NCI-H446 treated with DMSO at 0.1 percent for 48 hours (cell line): ENCODE data around the gene CADM1.

Experiments
- DNase-seq: peaks from one replicate; lab custom pipeline; 2025; lab: John Stamatoyannopoulos, UW

CADM1 gene

DNA sequence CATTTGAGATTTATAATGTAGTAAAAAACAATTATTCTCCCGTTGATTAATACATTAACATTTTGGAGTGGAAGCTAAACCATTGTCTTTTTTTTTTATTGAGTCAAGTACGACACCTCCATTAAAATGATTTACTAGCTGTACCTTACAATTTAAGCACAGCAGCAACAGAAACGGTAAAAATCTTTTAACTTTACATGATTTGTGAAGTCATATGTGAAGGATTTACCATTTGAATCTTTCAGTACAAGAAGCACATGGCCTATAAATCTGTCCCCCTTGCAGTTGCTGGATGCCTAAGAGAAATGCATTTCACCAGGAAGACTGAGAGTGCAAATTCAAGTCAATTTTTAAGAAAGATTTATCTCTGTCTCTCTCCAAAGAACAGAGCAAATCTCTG, 324.6 kb downstream of the CADM1 start:
- DNase-seq = no peak

DNA sequence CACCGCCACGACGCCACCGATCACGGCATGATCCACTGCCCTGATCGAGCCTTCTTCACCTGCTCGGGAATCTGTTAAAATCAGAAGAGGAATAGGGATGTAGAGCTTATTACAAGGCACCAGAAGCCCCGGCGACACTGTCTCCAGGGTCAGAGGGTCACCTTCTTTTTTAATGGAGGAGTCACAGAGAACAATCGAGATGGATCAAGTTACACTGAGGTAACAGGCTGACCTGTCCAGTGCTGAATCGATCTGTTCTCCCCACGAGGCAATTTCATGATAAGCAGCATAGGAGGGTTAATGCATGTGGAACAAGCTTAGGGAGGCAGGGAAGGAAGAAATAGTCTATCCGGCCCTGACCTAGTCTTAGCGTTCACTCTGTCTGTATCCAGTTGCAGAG, 325.5 kb downstream of the CADM1 start:
- DNase-seq = no peak

DNA sequence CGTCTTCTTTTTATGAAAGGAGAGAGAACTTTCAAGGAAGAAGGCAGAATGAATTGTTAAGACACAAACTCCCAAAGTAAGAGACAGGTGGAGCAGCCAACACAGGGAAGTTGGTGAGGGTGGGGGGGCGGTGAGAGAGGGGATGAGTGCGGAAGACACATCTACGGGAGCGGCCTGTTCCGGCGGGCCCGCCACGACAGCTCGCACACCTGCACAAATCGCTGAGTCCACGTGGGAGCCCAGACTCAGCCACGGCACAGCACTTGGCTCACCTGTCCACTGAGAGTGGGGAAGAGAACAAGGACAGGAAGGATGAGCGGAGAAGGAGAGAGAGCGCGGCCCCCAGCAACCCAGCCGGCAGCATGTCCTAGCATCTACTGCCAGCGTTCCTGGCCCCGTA, 331.1 kb downstream of the CADM1 start:
- no peak for DNase-seq

DNA sequence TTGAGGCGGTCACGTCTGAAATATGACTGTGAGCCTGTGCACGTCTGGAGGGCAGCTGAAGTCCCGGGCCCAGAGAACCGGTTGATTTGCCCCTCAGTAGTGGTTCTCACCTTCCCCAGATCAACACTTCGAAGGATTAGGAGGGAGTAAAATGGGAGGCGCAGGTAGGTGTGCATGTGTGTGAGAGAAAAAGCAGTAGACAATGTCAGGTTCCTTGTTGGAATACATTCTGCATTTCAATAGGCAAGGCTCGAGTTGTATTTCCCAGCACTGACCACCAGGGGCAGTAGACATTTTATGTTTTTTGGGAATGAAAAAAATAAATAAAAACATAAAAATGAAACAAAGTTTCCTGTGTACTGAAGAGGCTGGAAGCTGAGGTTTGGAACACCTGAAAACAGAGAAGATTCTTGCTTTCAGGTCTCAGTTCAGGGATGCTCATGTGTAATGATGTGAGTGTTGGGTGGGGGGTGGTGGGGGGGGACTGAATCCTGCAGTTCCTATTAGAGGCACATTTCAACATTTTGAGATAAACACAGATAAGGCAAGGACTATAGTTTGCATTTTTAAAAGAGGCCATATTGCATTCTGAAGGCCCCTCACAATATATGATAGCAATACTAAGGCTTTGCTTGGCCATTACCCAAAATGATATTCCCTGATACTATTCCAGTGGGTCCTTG, 333.9 kb downstream of the CADM1 start:
- no peak for DNase-seq

DNA sequence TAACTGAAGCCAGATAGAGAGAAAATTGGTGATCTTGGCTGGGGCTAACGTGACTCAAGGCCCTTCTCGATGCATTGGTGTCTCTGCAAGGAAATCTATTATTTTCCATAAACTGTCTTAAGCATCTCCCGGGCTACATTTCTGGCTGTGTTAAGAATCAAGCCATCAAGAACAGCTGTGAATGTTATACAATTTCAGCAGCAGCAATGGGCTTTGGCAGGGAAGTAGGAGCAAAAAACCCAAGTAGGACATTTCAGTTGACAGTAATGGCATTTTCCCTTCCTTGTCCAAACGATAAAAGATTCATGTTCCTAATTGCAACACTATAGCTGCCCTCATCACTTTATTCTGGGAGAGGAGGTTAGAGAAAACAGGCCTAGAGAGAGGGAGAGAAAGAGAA, 335.0 kb downstream of the CADM1 start:
- no peak for DNase-seq

DNA sequence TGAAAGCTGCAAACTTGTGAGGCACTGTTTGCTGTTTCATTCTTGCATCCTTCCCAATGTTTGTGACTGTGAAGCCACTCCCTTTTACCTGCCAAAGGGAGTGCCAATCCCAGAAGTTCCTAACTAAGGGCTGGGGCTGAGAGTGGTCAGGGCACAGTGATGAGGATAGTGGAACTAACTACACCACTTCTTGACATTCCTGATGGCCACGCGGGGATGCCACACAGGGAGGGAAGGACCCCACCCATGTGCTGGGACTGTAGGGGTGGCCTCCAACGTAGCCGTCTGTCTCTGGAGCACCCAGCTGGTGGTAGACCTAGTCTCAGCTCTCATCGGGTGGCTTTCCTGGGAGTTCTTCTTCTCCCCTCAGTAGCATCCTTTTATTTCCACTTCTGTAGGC, 335.5 kb downstream of the CADM1 start:
- DNase-seq = no peak

DNA sequence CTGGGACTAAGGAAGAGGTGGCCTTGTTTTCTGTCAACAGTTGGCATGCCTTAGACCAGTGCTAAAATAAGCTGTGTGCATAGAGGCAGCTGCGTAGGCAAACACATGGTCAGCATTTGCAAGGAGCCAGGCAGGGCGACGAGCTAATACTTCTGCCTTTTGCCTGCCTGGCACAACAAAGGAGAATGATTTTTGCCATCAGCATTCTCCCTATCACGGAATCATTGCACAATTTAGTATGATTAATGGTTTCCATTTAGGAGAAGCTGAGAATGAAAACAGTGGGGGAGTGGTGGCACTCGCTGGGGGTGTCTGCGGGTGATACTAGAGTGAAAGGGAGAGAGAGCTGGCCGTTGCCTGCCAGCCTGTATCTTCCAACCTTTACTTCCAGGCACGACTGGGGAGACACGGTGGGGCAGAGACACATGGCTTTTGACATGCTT, 336.0 kb downstream of the CADM1 start:
- DNase-seq = peak; percentile 63

DNA sequence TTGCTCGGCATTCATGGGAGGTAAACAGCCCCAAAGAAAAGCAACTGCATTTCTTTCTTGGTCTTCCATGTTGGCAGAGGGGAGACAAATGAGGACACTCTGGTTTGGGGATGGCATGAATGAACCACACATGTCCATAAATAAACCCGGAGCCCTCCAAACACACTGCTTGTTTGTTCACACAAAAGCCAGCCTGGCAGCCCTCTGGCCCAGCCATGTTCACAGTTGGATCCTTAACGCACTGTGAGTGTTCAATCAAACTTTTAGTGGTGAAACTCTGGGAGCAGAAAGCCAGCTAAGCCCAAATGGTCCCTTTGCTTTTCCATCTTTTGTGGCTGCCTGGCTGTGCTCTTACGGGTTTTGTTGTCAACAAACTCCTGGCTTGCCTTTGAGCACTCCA, 336.8 kb downstream of the CADM1 start:
- peak; percentile 64 for DNase-seq

DNA sequence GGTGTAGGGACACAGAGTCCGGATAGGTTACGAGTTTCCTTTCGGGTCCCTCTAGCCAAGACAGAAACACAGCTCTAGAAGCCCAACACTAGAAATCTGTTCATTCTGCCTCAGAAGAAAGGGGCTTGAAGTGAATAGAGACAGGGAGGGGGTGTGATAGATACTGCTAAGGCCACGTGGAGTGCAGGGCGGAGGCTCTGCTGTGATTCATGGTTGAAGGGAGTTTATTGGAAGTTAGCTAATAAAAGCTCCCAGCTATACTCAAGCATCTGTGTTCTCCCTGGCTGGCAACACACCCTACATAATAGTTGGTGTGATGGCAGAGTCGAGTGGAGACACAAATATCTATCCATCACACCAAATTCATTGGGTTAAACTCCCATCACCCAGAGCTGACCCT, 337.4 kb downstream of the CADM1 start:
- DNase-seq = no peak

DNA sequence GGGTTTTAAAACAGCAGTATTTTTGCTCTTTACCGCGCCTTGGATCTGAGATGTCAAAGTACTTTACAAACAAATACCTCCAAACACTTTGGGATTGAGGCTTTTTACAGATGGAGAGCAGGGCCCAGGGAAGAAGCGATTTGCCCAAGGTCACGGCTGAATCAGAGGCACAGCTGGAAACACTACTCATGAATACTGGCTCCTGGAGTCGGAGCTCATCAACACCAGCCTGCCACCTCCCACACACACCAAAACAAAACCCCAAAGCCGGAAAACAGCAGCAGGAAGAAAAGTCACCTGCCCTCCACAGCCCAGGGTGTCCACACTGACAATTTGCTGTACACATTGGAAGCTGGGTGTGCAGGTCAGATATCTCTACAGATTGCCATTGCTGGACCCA, 339.4 kb downstream of the CADM1 start:
- no peak for DNase-seq

DNA sequence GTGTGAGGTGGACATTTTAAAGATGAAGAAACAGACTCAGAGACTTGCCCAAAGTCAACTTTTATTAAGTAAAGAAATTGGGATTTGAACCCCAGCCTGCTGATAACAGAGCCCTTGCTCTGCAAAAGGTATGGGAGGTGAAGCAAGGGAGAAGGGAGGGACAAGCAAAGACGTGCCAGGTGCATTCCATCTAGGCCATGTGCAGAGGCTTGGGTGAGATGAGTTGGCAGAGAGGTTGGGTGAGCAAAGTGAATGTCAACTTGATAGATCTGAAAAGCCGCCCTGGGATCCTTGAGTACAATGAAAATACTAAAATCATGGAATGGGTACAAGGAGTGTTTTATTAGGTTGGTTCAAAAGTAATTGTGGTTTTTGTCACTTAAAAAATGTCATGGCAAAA, 341.3 kb downstream of the CADM1 start:
- DNase-seq = no peak

DNA sequence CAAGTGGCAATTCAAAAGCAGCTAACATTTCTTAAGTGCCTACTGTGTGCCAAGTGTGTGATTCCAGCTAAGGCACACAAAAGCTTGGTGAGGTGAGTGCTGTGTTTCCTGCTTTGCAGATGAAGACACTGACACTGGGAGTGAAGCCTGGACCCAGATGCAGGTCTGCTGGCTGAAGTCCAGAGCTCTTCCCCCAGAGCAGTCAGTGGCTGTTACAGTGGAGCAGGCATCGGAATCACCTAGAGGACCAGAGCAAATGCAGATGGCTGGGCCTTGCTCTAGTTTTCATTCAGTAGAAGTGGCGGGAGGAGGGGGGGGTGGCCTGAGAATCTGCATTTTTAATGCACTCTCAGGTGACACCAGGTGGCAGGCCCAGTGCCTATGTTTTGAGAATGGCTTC, 342.3 kb downstream of the CADM1 start:
- DNase-seq = no peak

DNA sequence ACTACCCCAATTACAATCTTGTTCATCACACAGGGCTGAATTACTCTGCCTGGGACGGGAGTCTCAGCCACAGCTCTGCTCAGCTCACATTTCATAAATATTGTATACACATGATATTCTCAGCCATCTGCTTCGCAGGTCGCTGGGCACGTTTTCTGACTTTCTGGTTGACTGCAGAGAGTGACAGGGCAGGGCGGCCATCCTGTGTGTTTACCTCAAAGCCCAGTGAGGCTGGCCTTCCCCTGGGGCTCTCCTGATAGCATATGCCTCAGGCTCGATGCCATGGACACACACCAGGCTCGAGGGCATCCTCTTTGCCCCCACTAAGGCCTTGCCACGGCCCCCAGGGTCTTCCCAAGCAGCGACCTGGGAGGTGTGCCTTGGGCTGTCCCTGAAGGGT, 345.0 kb downstream of the CADM1 start:
- DNase-seq = peak; percentile 30

DNA sequence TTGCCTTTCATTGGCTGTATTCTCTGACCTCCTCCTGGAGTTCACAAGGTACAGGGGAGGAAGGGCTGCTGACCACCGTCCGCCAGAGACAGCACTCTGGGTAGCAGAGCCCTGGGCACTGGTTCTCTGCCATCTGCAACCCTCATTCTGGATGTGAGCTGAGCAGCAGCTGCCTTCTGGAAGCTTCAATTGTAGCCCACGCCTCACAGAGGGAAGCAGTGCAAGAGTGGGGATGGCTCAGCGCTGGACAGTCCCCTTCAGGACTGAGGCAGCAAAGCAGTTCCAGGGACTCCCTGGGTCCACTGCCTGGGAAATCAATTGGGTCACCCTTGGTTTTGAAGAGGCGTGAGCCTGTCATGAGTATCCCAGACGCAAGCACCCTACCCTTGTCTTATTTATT, 346.2 kb downstream of the CADM1 start:
- no peak for DNase-seq

DNA sequence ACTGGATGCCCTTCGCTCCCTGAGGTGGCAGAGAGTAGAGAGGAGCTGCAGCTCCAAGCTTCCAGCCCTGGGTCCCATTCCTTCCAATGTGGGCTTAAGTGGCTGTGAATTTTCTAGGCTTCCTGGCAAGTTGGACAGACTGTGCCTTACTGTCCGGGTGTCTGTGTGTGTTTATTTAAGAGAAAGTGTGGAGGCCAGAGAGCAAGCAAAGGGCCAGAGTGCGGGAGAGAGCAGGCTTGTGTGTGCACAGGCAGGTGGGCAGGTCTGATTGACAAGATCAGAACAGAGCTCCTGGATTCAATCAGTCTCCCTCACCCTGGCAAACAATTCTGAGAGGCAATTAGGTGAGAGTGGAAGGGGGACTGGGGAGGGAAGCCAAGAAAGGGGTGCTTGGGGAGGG, 347.0 kb downstream of the CADM1 start:
- DNase-seq = no peak

DNA sequence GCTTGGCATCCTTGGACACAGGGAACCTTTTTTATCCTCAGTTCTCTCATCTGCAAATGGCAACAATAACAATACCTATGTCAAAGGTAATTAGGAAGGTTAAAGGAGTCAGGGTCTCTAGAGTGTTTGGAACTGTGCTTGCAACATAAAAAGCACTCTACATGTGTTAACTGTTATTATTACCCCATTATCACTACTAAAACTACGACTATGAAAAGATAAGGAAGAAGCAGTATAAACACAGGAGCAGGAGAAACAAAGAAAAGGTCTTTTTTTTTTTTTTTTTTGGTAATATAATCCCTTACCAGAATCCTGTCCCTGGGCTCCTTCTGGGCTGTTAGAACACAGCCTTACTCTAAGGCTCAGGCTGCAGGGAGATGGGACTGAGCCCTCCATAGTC, 348.2 kb downstream of the CADM1 start:
- no peak for DNase-seq

DNA sequence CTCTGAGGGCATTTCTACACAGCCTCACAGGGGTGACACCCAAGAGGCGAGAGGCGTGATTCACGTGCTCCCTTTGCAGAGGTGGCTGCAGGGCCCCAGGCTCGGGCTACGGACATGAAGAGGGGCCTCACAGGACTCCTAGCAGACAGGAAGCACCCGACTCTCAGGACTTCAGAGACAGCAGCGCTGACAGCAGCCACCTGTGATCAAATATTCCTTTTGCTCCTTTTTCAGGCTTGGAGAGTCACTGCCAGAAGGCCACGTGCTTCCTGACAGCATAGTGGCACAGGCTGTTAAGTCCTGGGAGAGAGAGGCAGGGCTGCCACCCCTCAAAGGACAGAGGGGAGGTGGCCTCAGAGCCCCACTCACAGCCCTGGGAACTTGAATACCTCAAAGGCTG, 348.9 kb downstream of the CADM1 start:
- DNase-seq = no peak

DNA sequence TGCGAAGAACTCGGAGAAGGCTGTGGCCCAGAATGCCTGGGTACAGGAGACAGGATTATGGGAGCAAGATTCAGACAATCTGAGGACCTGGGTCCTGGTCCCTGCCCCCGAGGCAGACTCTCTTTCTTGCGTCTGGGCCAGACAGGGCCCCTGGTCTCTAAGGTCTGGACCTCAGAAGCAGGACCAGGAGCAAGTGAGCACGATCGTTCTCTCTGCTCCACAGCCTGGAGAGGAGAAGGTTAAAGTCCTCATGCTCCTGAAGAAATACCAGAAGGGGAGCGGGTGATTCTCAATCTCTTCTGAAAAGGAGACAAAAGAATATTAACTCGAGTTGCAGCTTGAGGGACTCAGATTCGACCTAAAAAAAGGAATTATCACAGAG, 349.9 kb downstream of the CADM1 start:
- no peak for DNase-seq

DNA sequence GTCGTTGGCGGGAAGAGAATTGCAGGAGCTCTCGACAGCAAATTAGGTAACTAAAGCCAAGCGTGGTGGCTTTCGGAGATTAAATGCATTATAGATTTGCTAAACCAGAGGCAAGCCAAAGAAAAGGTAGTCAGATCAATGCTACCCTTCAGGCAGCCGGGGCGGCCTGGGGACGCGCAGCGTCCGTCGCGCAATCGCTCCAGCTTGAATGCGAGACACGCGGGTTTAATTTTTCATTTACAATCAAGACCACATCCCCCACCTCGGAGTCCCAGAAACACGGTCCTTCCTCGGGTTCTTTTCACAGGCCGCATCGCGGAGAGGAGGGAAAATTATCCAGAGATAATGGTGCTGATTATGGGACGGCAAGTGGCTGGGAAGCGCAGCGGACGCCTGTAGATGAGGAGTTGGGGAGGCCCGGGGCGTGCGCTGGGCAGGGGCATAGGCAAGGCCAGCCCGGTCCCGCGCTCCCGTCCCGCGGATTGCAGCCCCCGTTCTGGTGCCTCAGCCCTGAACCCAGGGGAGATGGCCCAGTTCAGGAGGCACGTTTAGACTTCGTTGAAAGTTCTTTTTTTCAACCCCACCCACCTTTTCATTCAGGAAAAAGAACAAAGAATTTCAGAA, 350.4 kb downstream of the CADM1 start:
- no peak for DNase-seq

DNA sequence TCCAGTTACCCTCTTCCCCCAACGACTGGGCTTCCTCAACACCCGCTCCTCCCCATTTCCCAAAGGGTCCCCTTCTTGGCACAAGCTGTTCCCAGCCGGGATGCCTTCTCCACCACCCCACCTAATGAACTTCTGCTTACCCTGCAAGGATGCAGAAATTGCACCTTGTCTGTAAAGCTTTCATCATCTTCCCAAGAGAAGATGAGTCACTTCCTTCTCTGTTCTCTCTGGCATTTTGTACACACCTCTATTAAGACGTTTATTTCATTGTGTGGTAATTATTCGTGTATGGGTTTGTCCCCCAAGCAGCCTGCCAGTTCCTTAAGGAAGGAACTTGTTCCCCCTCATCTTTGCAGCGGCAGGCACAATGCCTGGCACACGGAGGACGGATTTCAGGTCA, 351.1 kb downstream of the CADM1 start:
- DNase-seq = no peak

DNA sequence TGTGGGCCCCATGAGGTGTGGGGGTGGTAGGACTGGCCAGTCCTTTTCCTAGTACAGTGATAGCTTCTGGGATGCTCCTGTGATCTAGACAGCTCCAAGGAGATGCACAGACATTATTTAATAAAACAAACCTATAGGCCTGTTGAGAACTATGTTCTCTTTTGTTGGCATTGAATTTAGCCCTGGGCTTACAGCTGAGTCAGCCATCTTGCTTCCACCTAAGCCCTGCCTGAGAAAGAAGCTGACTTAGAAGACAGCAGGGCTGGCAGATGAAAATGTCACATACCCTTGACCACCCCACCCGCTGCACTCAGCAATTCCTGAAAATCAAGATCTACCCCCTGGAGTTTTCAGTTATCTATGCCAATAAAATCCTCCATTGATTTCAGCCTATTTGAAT, 353.2 kb downstream of the CADM1 start:
- peak; percentile 28 for DNase-seq

DNA sequence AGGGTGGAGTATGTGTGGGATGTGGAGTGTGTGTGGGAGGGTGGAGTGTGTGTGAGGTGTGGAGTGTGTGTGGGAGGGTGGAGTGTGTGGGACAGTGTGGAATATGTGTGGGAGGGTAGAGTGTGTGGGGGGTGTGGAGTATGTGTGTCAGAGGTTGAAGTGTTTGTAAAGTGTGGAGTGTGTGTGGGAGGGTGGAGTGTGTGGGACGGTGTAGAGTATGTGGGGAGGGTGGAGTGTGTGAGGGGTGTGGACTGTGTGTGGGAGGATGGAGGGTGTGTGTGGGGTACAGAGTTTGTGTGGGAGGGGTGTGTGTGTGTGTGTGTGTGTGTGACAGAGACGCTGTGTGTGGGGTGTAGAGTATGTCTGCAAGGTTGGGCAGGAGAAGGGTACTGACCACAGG, 355.5 kb downstream of the CADM1 start:
- DNase-seq = no peak

DNA sequence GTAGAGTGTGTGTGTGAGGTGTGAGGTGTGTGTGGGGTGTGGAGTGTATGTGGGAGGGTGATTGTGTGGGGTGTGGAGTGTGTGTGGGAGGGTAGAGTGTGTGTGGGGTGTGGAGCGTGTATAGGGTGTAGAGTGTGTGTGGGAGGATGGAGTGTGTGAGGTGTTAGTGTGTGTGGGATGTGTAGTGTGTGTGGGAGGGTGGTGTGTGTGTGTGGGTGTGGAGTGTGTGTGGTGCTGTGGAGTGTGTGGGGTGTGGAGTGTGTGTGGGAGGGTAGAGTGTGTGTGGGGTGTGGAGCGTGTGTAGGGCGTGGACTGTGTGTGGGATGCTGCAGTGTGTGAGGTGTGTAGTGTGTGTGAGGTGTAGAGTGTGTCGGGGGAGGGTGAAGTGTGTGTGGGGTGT, 356.1 kb downstream of the CADM1 start:
- DNase-seq = no peak

DNA sequence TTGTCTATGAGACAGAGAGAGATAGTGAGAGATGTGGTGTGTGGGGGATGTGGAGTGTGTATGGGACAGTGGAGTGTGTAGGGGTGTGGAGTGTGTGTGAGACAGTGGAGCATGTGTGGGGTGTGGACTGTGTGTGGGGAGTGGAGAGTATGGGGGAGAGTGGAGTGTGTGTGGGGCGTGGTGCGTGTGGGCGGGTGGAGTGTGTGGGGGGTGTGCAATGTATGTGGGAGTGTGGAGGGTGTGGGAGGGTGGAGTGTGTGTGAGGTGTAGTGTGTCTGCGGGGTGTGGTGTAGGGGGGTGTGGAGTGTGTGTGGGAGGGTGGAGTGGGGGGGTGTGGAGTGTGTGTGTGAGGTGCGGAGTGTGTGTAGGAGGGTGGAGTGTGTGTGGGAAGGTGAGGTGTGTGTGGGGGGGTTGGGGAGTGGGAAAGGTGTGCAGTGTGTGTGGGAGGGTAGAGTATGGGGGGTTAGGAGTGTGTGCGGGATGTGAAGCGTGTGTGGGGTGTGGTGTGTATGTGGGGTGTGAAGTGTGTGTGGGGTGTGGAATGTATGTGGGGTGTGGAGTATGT, 356.9 kb downstream of the CADM1 start:
- no peak for DNase-seq
